ENCODE measurements around the gene QRICH1.

QRICH1 gene

GRCh38 chr3:48996640-48997039 lies 97.2 kb downstream of the QRICH1 start:
- DNase-seq = no peak

GRCh38 chr3:48993834-48994233 lies 100.0 kb downstream of the QRICH1 start:
- no peak for DNase-seq

GRCh38 chr3:48991851-48992545 lies 101.9 kb downstream of the QRICH1 start:
- DNase-seq = no peak

- DNase-seq = peak in 1 of 2 experiments; percentile 33
Measured at GRCh38 chr3:48990636-48991469, 103.0 kb downstream of the QRICH1 start.

GRCh38 chr3:48989796-48990635 lies 103.9 kb downstream of the QRICH1 start, which contains the start of gene P4HTM:
P4HTM (plus strand) TSS chr3:48990241; CDS start chr3:48990257, 16 bp downstream.
- peak; percentile 39 to 67 for DNase-seq

- DNase-seq = peak in 1 of 2 experiments; percentile 43
Measured at GRCh38 chr3:48989126-48989795, 104.6 kb downstream of the QRICH1 start.

- DNase-seq = no peak
Measured at GRCh38 chr3:48985831-48986376, 108.0 kb downstream of the QRICH1 start.

- no peak for DNase-seq
Measured at GRCh38 chr3:48984663-48985062, 109.2 kb downstream of the QRICH1 start.

- no peak for DNase-seq
Measured at GRCh38 chr3:48983096-48983495, 110.8 kb downstream of the QRICH1 start.

GRCh38 chr3:48982686-48983085 lies 111.2 kb downstream of the QRICH1 start:
- DNase-seq = no peak

- DNase-seq = no peak
Measured at GRCh38 chr3:48982016-48982415, 111.9 kb downstream of the QRICH1 start.

- DNase-seq = no peak
Measured at GRCh38 chr3:48980295-48980694, 113.6 kb downstream of the QRICH1 start.

Measured in NCI-H2081 (cell line).